Measurements from ENCODE around the gene PRXL2B.

GRCh38 chr1:2583871-2584351, 2.7 kb upstream of the PRXL2B start:
- no peak for TF ChIP-seq TAF1 (IDR thresholded peaks at IDR 0.05; ENCODE audit: borderline replicate concordance, low read depth, low read length)
- no peak for TF ChIP-seq POLR2A (IDR thresholded peaks at IDR 0.05; ENCODE audit: low read depth, low read length)
- no peak for TF ChIP-seq POLR2AphosphoS5 (IDR thresholded peaks at IDR 0.05; ENCODE audit: low read depth, low read length)
